Activated CD4-positive, alpha-beta memory T cell treated with anti-CD3 and anti-CD28 coated beads for 36 hours (primary cell): ENCODE results near the gene LAMA5. TPM values are rescaled to one million over a fixed set of nuclear protein-coding genes. Genes with fewer than 3 reads are reported as not detected.

ENCODE experiments used
- CTCF ChIA-PET: fragments of 350-600 bp; sonication (Branson Sonifier 250); formaldehyde crosslinking; loops from one replicate; lab custom pipeline; 2021; ENCODE audit warnings: antibody characterized with exemption, inconsistent platforms; lab: Charles Lee
- POLR2A ChIA-PET: fragments of 350-600 bp; sonication (Branson Sonifier 250); formaldehyde crosslinking; loops from one replicate; lab custom pipeline; 2021; ENCODE audit warnings: antibody characterized with exemption; lab: Charles Lee
- DNase-seq: peaks from one replicate; pipeline ENCODE4 v3.0.0-alpha.2; 2020
- H3K27ac Mint-ChIP-seq: one replicate; pipeline ENCODE4 v1.8.0; 2021; ENCODE audit warnings: mixed read lengths
- H3K27me3 Mint-ChIP-seq: one replicate; pipeline ENCODE4 v1.8.0; 2021; ENCODE audit warnings: mixed read lengths
- H3K36me3 Mint-ChIP-seq: one replicate; pipeline ENCODE4 v1.8.0; 2021; ENCODE audit warnings: mixed read lengths
- H3K4me1 Mint-ChIP-seq: one replicate; pipeline ENCODE4 v1.8.0; 2021; ENCODE audit warnings: low read depth, mixed read lengths
- H3K4me3 Mint-ChIP-seq: one replicate; pipeline ENCODE4 v1.8.0; 2021; ENCODE audit warnings: mild to moderate bottlenecking, mixed read lengths
- H3K9me3 Mint-ChIP-seq: one replicate; pipeline ENCODE4 v1.8.0; 2021; ENCODE audit warnings: mixed read lengths
- intact Hi-C: fragments of 100-400 bp; cut with micrococcal nuclease; formaldehyde crosslinking; loops from one replicate; pipeline ENCODE4 v1.15.1; 2023
- total RNA-seq, 2 experiments: library from RNA; stranded (reverse); gene quantifications; one replicate each; pipeline ENCODE4 v1.2.3, GENCODE V29; 2021

The LAMA5 gene
- total RNA-seq, 2 experiments from 2014 or later: 0.78 to 1.1 TPM

DNA sequence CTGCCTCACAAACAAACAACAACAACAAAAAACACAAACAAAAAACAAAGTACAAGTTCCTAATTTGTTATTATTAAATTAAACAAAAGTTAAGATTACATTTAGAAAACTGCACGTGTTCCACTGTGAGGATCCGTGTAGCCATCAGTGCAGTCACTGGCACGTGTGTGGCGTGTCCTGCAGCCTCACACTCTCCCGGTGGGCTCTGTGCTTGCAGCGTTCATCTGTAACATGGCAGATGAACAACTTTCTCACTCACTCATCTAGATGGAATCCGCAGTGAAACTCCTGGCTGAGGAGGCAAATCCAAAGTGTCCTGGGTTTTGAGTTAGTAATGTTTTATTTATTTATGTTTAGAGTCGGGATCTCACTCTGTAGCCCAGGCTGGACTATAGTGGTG, 77.2 kb downstream of the LAMA5 start:
- ChIA-PET CTCF (no interaction called here), POLR2A (interaction anchor here (0.6 kb wide), 1 partner anchor 138 kb away, joined by 4 read pairs; no protein-coding TSS in a partner anchor)
- Mint-ChIP-seq H3K27ac (no peak overlapping the region), H3K4me3 (no peak overlapping the region), H3K4me1 (peaks cover 5% of the 10 kb centered on the region), H3K36me3 (peaks cover 10% of the 10 kb centered on the region), H3K27me3 (no peaks in the 10 kb centered on the region), H3K9me3 (no peaks in the 10 kb centered on the region)
- intact Hi-C loops: no loop called here
- no peak for DNase-seq

DNA sequence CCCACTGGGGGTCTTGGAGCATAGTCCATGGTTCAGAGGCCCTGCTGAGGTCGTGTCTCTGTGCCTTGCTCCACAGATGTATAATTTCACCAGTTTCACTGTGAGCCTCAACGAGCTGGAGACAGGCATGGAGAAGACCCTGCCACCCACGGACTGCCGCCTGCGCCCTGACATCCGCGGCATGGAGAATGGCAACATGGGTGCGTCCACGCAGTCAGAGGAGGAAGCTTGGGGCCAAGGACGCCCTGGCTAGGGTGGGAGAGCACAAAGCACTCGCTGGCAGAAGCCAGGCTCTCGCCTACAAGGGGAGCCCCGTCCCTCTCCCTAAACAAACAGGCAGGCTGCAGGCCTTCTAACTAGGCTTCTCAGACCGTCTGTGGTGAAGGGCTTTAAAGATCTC, 78.0 kb downstream of the LAMA5 start:
- H3K36me3 Mint-ChIP-seq: peaks cover 9% of the 10 kb centered on the region
- H3K27ac Mint-ChIP-seq: no peak overlapping the region

DNA sequence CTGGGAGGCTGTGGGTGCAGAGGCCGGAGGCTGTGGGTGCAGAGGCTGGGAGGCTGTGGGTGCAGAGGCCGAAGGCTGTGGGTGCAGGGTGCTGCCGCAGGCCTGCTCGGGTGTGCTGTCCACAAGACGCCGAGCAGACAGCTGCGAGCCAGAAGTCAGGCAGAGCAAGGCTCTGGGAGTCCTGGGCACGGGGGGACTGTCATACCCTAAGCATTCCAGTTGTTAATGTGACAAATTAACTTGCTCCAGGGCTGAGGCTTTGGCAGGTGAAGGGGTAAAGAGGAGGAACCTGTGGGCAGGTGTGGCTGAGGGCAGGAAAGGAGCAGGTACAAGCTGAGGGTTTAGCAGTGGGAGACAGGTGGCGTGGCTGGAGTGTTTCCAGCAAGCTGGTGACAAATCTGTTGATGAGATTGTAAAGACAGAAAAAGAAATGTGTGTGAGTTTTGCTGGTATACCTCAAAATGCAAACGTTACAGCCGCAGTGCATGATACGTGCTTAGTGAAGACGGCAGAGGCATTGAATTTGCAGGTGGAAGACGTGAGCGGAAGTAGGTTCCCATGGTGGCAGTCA, 78.5 kb downstream of the LAMA5 start:
- intact Hi-C loops: no loop called here
- POLR2A ChIA-PET: no interaction called here
- CTCF ChIA-PET: no interaction called here
- H3K9me3 Mint-ChIP-seq: no peaks in the 10 kb centered on the region
- H3K27ac Mint-ChIP-seq: no peak overlapping the region
- H3K4me1 Mint-ChIP-seq: peaks cover 5% of the 10 kb centered on the region
- no peak overlapping the region for H3K4me3 Mint-ChIP-seq
- no peak for DNase-seq
- peaks cover 10% of the 10 kb centered on the region for H3K36me3 Mint-ChIP-seq
- H3K27me3 Mint-ChIP-seq: no peaks in the 10 kb centered on the region

More for the DNA sequence above, 78.0 kb downstream of the LAMA5 start:
- POLR2A ChIA-PET: no interaction called here
- CTCF ChIA-PET: no interaction called here
- no peaks in the 10 kb centered on the region for H3K27me3 Mint-ChIP-seq
- intact Hi-C loops: no loop called here
- DNase-seq: no peak
- no peaks in the 10 kb centered on the region for H3K9me3 Mint-ChIP-seq
- peaks cover 5% of the 10 kb centered on the region for H3K4me1 Mint-ChIP-seq
- H3K4me3 Mint-ChIP-seq: no peak overlapping the region

DNA sequence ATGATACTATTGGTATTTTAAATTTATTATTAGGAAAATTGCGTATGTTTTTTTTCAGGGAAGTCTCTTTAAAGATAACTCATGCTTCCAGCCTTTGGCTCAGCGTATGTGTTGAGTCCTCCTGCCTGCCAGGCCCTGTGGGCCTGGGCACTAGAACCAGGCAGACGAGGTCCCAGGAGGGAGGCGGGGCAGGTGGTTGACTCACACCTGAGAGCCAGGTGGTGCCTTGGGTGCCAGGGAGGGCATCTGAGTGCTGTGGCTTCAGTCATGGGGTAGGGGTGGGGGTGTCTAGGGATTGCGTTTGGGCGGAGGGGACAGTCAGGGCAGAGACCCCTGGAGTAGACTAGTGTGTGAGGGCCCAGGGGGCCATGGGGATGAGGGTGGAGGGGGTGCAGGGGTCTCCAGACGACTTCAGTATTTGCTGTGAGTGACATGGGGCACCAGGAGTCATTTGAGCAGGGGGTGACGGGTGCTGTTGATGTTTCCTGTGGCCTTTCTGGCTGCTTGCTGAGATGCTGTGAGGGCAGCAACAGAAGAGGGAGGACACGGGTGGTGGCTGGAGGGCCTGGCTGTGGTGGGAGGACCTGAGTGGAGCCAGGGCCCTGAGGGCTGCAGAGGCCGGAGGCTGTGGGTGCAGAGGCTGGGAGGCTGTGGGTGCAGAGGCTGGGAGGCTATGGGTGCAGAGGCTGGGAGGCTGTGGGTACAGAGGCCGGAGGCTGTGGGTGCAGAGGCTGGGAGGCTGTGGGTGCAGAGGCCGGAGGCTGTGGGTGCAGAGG, 79.2 kb downstream of the LAMA5 start:
- intact Hi-C loops: no loop called here
- ChIA-PET POLR2A (no interaction called here), CTCF (no interaction called here)
- peaks cover 5% of the 10 kb centered on the region for H3K4me1 Mint-ChIP-seq
- no peak overlapping the region for H3K4me3 Mint-ChIP-seq
- DNase-seq: no peak
- H3K36me3 Mint-ChIP-seq: peaks cover 10% of the 10 kb centered on the region
- H3K27me3 Mint-ChIP-seq: no peaks in the 10 kb centered on the region
- no peaks in the 10 kb centered on the region for H3K9me3 Mint-ChIP-seq
- H3K27ac Mint-ChIP-seq: no peak overlapping the region

DNA sequence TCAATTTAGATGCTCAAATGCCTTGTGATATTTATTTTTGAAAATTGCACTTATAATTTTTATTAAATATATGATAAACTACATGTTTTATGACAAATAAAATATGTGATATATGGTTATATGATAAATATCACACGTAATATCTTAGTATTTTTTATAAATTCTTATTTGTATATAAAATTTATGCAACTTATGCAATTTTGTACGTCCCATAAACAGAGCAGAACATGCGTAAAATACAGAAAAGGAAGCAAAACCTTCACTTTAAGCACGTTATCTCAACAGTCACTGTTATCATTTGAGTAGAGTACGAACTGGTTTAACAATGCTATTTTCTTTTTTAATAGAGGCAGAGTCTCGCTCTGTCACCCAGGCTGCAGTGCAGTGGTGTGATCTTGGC, 80.0 kb downstream of the LAMA5 start:
- H3K27me3 Mint-ChIP-seq: no peaks in the 10 kb centered on the region
- H3K9me3 Mint-ChIP-seq: no peaks in the 10 kb centered on the region
- H3K4me1 Mint-ChIP-seq: peaks cover 3% of the 10 kb centered on the region
- peaks cover 10% of the 10 kb centered on the region for H3K36me3 Mint-ChIP-seq
- H3K4me3 Mint-ChIP-seq: no peak overlapping the region
- intact Hi-C loops: no loop called here
- ChIA-PET CTCF (no interaction called here), POLR2A (no interaction called here)
- no peak overlapping the region for H3K27ac Mint-ChIP-seq
- no peak for DNase-seq

DNA sequence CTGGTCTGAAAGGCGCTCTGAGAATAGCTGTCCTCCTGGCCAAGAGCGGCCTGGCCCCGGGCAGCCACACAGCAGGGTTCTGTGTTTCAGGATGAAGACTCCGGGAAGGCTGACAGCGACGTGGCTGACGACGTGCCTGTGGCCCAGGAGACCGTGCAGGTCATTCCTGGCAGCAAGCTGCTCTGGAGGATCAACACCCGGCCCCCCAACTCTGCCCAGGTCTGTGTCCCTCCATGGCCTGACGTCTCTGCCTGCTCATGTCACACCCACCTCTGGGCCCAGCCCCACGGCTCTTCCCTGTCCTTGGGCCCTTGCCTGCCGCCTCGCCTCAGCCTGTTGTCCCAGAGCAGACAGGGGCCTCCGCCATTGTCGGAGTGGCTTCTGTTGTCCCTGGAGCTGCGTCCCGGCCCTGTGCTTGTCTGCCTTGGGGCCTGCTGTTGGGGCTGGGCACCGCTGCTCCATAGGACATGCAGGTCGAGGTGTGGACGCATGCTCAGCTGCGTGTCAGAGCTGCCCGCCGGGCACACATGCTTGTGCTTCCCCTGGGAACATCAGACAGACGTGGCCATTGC, 80.5 kb downstream of the LAMA5 start:
- Mint-ChIP-seq H3K4me1 (peaks cover 2% of the 10 kb centered on the region), H3K4me3 (no peak overlapping the region), H3K36me3 (peaks cover 14% of the 10 kb centered on the region), H3K9me3 (no peaks in the 10 kb centered on the region), H3K27ac (no peak overlapping the region), H3K27me3 (no peaks in the 10 kb centered on the region)
- CTCF ChIA-PET: no interaction called here
- intact Hi-C loops: no loop called here
- POLR2A ChIA-PET: no interaction called here
- DNase-seq: no peak

DNA sequence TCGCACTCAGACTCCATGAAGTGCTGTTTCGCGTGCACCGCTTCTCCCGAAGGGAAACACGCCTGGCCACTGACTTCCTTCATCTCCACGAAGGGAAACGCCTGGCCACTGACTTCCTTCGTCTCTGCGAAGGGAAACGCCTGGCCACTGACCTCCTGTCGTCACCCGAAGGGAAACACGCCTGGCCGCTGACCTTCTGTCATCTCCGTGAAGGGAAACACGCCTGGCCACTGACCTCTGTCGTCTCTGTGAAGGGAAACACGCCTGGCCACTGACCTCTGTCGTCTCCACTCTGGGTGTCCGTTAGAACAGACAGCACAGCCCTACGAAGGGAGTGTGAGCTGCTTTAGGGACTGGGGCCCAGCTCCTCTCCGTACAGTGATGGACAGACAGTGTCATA, 81.4 kb downstream of the LAMA5 start:
- no peak for DNase-seq
- no peak overlapping the region for H3K4me3 Mint-ChIP-seq
- H3K36me3 Mint-ChIP-seq: peaks cover 16% of the 10 kb centered on the region
- no peaks in the 10 kb centered on the region for H3K4me1 Mint-ChIP-seq
- ChIA-PET CTCF (no interaction called here), POLR2A (no interaction called here)
- H3K27ac Mint-ChIP-seq: no peak overlapping the region
- intact Hi-C loops: no loop called here
- no peaks in the 10 kb centered on the region for H3K27me3 Mint-ChIP-seq
- H3K9me3 Mint-ChIP-seq: no peaks in the 10 kb centered on the region

DNA sequence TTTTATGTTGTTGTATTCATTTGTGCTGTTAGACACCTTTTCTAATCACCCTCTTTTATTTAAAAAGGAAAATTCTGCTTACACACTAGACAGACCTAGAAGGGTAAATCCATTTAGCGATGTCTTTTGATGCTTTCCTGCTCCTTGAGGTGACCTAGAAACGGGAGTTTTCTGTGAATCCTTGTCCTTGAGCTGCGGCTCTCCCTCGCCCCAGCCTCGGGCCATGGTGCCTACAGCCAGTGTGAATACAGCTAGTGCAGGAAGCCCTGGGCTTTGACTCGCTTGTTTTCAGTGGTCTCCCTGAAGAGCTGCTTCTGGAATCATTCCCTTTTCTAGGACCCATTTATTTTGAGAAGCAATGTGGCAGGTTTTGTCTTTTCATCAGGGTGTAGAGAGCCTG, 82.0 kb downstream of the LAMA5 start:
- Mint-ChIP-seq H3K4me1 (no peaks in the 10 kb centered on the region), H3K27me3 (no peaks in the 10 kb centered on the region), H3K36me3 (peaks cover 18% of the 10 kb centered on the region), H3K9me3 (no peaks in the 10 kb centered on the region), H3K27ac (no peak overlapping the region), H3K4me3 (no peak overlapping the region)
- POLR2A ChIA-PET: no interaction called here
- no peak for DNase-seq
- intact Hi-C loops: no loop called here
- CTCF ChIA-PET: no interaction called here

DNA sequence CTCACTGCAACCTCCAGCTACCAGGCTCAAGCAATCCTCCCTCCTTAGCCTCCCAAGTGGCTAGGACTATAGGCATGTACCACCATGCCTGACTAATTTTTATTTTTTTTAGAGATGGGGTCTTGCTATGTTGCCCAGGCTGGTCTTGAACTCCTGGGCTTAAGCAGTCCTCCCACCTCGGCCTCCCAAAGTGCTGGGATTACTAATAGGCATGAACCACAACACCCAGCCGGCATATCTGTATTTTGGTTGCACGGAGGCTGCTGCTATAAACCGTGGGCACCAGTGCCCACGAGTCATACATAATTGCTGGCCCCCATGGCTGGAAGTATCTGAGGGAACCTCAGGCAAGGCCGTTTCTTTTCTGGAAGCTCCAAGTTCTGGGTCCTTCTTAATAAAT, 82.7 kb downstream of the LAMA5 start:
- no peak for DNase-seq
- Mint-ChIP-seq H3K4me1 (no peaks in the 10 kb centered on the region), H3K36me3 (peaks cover 19% of the 10 kb centered on the region), H3K4me3 (no peak overlapping the region), H3K9me3 (no peaks in the 10 kb centered on the region), H3K27me3 (no peaks in the 10 kb centered on the region), H3K27ac (no peak overlapping the region)
- ChIA-PET CTCF (no interaction called here), POLR2A (no interaction called here)
- intact Hi-C loops: no loop called here

DNA sequence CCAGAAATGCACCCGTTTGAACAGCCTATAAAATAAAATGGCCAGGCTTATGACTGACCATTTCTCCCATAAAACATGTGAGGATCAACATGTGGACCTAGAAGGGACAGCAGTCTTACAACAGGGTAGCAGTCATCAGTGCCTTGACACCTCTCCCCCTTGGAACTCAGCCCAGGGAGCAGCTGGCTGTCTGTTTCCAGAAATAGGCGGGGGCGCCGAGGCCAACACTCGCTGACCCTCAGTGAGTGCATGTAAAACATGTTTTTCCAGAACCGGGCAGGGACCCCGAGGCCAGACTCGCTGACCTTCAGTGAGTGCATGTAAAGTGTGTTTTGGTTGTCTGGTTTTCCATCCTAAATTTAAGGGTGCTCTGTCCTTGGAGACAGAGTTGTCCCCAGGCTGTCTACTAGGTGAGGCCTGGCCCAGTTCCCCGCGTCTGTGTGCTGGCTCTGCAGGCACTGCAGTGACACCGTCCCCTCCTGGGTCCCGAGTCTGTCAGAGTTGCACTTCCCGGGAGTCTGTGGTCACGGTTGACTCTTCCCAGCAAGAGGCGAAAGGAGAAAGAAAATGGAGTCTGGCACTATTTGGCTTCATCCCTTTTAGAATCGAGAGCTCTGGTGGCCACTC, 84.1 kb downstream of the LAMA5 start:
- H3K4me3 Mint-ChIP-seq: no peak overlapping the region
- intact Hi-C loops: no loop called here
- ChIA-PET CTCF (no interaction called here), POLR2A (no interaction called here)
- no peaks in the 10 kb centered on the region for H3K4me1 Mint-ChIP-seq
- no peaks in the 10 kb centered on the region for H3K27me3 Mint-ChIP-seq
- H3K27ac Mint-ChIP-seq: no peak overlapping the region
- no peaks in the 10 kb centered on the region for H3K9me3 Mint-ChIP-seq
- no peak for DNase-seq
- H3K36me3 Mint-ChIP-seq: peaks cover 23% of the 10 kb centered on the region

DNA sequence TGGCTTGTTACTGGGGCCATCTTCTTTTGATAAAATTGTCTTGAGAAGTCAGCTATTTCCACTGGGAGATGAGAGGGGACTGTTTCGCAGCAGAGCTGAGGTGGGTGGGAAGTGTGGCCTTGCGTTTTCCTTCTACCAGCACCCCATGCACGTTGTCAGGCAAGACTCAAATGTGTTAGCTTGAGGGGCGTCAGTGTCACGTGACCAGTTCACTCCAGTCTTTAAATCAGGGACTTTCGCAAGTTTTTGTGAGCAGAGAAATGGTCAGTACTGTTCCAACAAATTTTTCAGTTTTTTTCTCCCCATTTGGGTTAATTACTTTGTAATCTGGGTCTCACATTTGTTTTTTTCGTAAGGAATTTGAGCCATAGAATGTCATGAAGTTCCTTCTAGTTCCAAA, 85.0 kb downstream of the LAMA5 start:
- intact Hi-C loops: no loop called here
- POLR2A ChIA-PET: no interaction called here

DNA sequence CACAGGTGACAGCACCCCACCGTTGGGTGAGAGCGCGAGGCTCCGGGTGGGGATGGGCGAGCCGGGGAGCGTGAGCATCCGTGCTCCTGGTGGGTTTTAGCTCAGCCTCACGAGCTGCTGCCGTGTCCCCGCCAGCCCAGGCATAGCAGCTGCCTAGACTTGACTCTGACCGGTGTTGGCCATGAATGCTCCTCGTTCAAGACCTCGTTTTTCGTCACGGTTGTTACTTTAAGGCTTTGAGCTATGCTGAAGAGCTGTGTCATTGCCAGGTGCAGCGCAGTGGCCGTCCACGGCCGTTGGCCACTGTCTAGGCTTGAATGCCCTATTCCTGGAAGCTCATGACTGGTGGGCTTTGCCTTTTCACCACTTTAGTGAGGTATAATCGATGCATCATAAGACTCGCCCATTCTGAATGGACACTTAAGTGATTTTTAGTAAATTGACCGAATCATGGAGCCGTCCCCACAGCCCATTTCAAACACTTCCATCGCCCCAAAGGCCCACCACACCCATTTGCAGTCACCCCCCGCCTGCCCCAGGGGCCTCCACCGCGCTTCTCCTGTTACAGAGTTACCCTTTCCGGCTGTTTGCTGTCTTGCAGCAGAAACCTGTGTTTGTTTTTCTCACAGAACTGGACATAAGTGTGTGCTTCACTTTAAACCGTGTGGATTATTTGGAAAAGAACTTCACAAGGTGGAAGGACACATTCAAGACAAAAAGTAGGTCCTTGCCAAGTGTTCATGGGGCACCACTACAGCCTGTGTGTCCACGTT, 85.8 kb downstream of the LAMA5 start:
- peaks cover 23% of the 10 kb centered on the region for H3K36me3 Mint-ChIP-seq
- H3K9me3 Mint-ChIP-seq: no peaks in the 10 kb centered on the region
- CTCF ChIA-PET: no interaction called here
- no peaks in the 10 kb centered on the region for H3K27me3 Mint-ChIP-seq
- intact Hi-C loops: no loop called here
- H3K4me3 Mint-ChIP-seq: no peak overlapping the region
- no peak overlapping the region for H3K27ac Mint-ChIP-seq
- no peaks in the 10 kb centered on the region for H3K4me1 Mint-ChIP-seq
- POLR2A ChIA-PET: no interaction called here
- DNase-seq: no peak

More for the DNA sequence above, 85.0 kb downstream of the LAMA5 start:
- Mint-ChIP-seq H3K9me3 (no peaks in the 10 kb centered on the region), H3K4me1 (no peaks in the 10 kb centered on the region), H3K36me3 (peaks cover 23% of the 10 kb centered on the region), H3K4me3 (no peak overlapping the region), H3K27ac (no peak overlapping the region), H3K27me3 (no peaks in the 10 kb centered on the region)
- CTCF ChIA-PET: no interaction called here
- DNase-seq: no peak
